GM19025 (cell line): ENCODE results near the gene SNX33.
"Not testable (repeated sequence)": the region's sequence is repeated elsewhere in the genome, so short reads cannot be mapped to it uniquely, and the experiment has no call there.

Source experiments
- ATAC-seq: cut with Tn5 transposase; IDR thresholded peaks from one replicate; pipeline ENCODE4 v1.9.1; 2021; ENCODE audit warnings: mild to moderate bottlenecking, low read depth, moderate library complexity; ENCODE audit not compliant: unreplicated experiment

SNX33 gene

GRCh38 chr15:75680007-75680789, 32.5 kb downstream of the SNX33 start:
- ATAC-seq = no peak

- no peak for ATAC-seq
Measured at GRCh38 chr15:75682181-75683135, 34.7 kb downstream of the SNX33 start.

DNA sequence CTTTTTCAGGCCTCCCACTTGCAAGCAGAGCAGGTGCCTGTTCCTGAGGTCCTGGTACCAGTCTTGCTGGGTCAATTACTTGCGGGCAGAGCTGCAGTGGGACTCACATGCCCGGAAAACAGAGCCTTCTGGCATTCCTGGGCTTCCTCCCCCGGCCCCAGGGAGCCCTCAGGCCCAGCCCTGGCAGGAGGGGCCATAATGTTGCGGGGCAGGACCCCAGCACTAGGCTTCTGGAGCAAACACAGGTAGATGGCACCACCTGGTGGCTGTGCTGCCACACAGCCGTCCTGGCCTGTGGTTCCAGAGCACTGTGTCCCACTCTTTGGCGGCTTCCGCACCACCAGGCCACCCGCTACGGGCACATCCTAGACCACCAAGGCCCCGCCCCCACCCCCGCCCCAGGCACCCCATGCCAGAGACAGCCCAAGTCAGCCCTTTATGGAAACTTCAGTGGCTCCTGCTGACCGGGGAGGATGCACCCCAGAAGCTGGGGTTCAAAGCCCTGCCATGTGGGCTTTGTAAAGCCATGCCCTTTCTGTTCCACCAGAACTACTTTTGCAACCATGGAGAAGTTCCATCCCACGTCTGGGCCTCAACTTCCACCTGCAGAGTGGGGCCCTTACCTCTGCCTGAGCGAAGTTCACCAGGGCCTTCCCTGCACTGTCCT, 36.1 kb downstream of the SNX33 start:
- peak; percentile 49 for ATAC-seq

DNA sequence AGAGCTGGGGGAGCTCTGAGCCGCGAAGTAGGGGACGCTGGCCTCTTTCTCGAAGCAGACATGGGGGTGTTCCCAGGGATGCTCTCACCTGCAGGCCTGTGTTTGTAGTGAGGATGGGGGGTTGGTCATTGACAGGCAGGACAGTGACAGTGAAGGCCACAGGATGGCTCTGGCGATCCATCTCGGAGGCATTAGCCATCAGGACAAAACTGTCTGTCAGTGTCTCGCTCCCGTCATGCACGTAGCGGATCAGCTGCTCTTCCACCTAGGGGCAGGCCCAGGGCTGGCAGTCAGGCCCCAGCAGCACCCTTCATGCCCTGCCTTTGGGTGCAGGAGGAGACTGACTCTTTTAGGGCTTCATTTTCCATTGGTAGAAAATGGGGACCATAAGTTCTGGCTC, 36.9 kb downstream of the SNX33 start:
- no peak for ATAC-seq

DNA sequence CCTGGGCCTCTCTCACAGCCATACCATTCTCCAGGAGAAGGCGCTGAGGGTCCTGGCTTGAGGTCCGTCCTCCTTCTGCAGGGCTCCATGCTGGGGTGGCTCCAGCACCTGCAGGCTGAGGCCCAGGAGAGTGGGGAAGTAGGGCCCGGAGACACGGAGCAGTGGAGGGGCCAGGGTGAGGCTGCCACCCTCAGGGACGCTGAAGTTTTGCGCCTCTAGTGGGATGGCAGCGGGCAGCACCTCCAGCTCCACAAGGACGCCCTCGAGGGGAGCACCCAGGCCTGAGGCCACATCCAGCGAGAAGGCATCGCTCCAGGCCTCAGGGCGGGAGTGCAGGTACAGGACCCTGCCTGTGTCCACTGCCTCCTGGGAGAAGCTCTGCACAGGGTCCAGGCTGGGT, 37.5 kb downstream of the SNX33 start:
- ATAC-seq = no peak

GRCh38 chr15:75686212-75686642, 38.5 kb downstream of the SNX33 start:
- ATAC-seq = not testable (repeated sequence)

DNA sequence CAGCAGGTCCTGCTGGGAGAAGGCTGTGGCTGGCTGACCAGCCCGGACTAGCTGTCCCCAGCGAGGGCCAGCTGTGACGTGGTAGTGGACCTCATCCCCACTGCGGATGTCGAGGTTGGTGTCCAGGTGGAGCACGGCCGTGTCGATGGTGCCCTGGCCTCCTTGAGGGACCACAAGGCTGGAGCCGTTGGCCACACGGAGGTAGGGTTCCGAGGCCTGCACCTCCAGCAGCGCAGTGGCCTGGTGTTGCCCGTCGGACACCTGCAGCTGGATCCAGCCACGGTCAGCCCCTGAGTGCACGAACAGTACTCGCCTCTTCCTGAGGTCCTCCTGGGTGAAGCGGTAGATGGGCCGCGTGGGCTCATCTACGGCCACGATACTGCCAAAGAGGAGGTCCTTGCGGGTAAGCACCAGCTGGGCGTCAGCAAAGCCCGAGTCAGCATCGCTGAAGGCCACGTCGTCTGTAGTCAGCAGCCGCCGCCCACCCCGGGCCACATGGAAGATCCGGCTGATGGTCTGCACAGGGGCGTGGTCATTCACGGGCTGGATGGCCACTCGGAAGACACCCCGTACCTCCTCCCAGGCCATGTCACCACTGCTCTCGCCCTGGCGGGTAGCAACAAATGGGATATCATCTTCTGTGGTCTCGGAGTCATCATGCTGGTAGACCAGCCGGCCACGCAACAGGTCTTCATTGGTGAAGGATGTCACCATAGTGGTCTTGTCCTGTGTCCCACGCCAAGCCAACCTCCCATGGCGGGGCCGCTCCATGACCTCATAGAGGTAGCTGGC, 40.0 kb downstream of the SNX33 start:
- no peak for ATAC-seq

- no peak for ATAC-seq
Measured at GRCh38 chr15:75688278-75688557, 40.5 kb downstream of the SNX33 start.

- ATAC-seq = no peak
Measured at GRCh38 chr15:75688831-75689230, 41.1 kb downstream of the SNX33 start.

- not testable (repeated sequence) for ATAC-seq
Measured at GRCh38 chr15:75689429-75689828, 41.7 kb downstream of the SNX33 start.

DNA sequence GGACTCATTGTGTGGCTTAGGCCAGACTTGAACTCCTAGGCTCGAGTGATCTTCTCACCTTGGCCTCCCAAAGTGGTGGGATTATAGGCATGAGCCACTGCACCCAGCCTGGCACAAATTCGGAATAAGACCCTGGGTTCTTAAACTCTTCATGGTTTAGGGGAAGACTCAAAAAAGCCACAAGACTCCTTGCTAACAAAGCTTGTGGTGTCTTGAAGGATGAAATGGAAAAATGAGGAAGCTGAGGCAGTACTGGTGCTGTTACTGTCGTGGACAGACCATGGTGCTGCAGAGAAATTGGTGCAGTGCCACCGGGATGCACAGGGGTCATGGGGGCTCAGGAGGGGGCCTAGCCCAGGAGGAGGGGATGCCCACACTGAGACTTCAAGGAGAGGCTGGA, 44.6 kb downstream of the SNX33 start:
- not testable (repeated sequence) for ATAC-seq

DNA sequence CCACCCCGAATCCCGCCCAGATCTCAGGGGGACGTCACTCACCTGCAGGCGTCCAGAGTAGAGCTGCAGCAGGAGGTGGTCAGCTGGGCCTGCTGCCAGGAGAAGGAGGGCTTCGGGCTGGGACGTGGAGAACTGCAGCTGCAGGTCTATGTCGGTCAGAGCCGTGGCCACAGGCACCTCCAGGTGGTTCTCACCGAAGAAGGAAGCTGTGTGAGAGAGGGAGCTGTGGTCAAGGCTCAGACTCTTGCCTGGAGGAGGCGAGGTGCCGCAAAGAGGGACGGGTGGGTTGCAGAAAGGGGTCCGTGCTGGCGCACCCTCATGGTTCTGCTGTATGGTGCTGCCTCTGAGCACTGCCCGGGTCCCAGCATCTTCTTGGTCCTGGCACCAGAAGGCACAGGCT, 45.3 kb downstream of the SNX33 start:
- ATAC-seq = not testable (repeated sequence)

GRCh38 chr15:75693501-75694240, 46.0 kb downstream of the SNX33 start:
- no peak for ATAC-seq

DNA sequence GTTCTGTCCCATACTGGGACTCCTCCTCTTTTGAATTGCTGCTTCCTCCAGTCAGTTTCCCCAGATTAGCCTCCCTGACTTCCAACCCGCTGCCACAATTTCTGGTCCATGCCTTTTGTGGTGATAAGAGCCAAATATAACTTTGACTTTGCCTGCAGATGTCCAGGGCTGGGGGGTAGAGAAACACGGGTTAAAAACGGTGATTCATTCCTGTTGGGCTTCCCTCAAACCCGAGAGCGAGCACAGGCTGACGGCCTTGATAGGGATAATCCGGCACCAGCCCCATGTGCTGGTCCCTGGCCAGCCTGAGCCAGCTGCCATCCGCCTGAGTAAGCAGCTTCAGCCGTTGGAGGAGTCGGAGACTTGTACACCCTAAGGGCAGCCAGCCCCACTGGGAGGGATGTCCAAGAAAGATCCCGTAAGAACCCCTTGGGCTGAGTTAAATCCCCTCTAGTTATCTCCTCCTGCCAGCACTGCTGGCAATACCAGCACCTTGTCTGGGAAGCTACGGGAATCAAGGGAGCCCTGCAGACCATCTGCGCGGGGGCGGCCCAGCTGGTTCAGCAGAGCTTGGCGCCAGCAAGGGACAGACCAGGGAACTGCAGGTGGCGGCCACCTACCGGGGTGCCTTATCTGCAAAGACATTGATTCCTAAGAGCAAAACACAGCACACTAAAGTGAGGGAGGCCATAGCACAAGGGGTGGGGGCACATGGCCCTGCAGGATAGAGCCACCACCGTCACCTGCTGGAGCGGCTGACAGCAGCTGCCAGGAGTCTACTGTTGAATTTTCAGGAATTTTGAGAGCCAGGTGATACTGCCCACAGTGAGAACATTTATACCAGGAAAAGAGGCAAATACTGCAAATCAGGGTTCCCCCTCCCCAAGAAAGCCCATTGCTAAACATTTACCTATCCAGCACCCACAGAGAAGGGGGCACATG, 46.8 kb downstream of the SNX33 start:
- no peak for ATAC-seq

GRCh38 chr15:75695220-75695619, 47.5 kb downstream of the SNX33 start:
- ATAC-seq = no peak

GRCh38 chr15:75695634-75696310, 48.1 kb downstream of the SNX33 start:
- no peak for ATAC-seq

DNA sequence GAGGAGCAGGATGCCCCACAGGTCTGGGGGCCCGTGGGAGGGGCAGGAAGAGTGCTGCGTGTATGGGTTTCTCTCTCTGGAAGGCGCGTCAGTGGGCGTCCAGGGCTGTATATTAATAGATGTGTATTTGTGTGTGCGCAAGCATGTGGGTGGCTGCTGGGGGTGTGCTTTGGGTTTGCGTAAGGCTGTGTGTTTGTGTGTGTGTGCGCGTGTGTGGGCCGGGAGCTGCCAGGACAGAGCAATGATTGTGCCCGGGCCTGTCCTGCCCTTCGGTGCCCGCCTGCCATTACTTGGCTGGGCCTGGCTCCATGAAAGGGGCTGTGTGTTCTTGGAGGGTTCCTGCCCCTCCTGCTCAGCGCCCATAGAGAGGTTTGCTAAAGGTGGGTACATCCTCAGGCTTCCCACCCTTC, 48.6 kb downstream of the SNX33 start:
- ATAC-seq = no peak

DNA sequence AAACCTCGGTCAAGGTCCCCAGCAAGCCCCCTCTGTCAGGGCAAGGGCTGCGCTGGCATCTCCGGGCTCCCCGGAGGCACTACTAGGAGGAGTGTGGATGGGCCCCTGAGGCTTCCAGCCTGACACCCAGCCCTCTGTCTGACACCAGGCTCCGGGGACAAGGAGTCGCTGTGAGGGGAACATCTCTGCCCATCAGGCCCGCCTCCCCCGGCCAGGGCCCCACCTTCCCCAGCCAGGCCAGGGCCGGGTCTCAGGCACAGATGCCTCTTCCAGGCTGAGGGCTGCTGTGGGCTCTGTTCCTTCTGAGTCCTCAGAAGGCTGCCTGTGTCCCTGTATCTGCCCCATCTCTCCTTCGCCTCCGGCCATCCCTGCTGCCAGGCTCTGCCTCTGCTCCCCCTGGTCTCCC, 49.1 kb downstream of the SNX33 start:
- ATAC-seq = no peak
